ENCODE data around the gene KAT7.

KAT7 gene

GRCh38 chr17:49760296-49760695, 28.2 kb upstream of the KAT7 start:
- DNase-seq (ENCODE audit: insufficient read length, low spot score) (no peak), FAIRE-seq (no peak)

- DNase-seq (ENCODE audit: insufficient read length, low spot score) (no peak), FAIRE-seq (no peak)
These were observed 27.4 kb upstream of the KAT7 start for GRCh38 chr17:49760932-49761558.

GRCh38 chr17:49762151-49762941, 26.1 kb upstream of the KAT7 start:
- DNase-seq (ENCODE audit: insufficient read length, low spot score), result no peak
- no peak for FAIRE-seq

- FAIRE-seq (peak; percentile 99), DNase-seq (ENCODE audit: insufficient read length, low spot score) (peak; percentile 100)
These were observed 24.5 kb upstream of the KAT7 start, which contains the start of gene FAM117A for GRCh38 chr17:49763735-49764558. TSS of gene FAM117A (minus strand) at chr17:49764131. CDS start at chr17:49764087, 44 bp downstream.

GRCh38 chr17:49764559-49765180, 23.8 kb upstream of the KAT7 start:
- DNase-seq (ENCODE audit: insufficient read length, low spot score) (no peak), FAIRE-seq (no peak)

- no peak for FAIRE-seq
- no peak for DNase-seq (ENCODE audit: insufficient read length, low spot score)
These were observed 21.5 kb upstream of the KAT7 start for GRCh38 chr17:49766918-49767530.

- no peak for FAIRE-seq
- no peak for DNase-seq (ENCODE audit: insufficient read length, low spot score)
These were observed 12.8 kb upstream of the KAT7 start for GRCh38 chr17:49775546-49776260.

GRCh38 chr17:49776551-49777300, 11.8 kb upstream of the KAT7 start:
- FAIRE-seq (no peak), DNase-seq (ENCODE audit: insufficient read length, low spot score) (no peak)

GRCh38 chr17:49777563-49777962, 10.9 kb upstream of the KAT7 start:
- FAIRE-seq (no peak), DNase-seq (ENCODE audit: insufficient read length, low spot score) (no peak)

- DNase-seq (ENCODE audit: insufficient read length, low spot score), result no peak
- no peak for FAIRE-seq
These were observed 9.2 kb upstream of the KAT7 start for GRCh38 chr17:49779156-49779738.

GRCh38 chr17:49779739-49780231, 8.7 kb upstream of the KAT7 start:
- FAIRE-seq (peak; percentile 96), DNase-seq (ENCODE audit: insufficient read length, low spot score) (peak; percentile 70)

GRCh38 chr17:49783071-49783715, 5.3 kb upstream of the KAT7 start:
- FAIRE-seq (no peak), DNase-seq (ENCODE audit: insufficient read length, low spot score) (no peak)

- no peak for FAIRE-seq
These were observed 4.7 kb upstream of the KAT7 start for GRCh38 chr17:49783791-49784190.

GRCh38 chr17:49784636-49785035, 3.8 kb upstream of the KAT7 start:
- no peak for FAIRE-seq
- DNase-seq (ENCODE audit: insufficient read length, low spot score), result no peak

More at GRCh38 chr17:49783791-49784190, 4.7 kb upstream of the KAT7 start:
- no peak for DNase-seq (ENCODE audit: insufficient read length, low spot score)

- DNase-seq (ENCODE audit: insufficient read length, low spot score) (no peak), FAIRE-seq (no peak)
These were observed 500 bp upstream of the KAT7 start for GRCh38 chr17:49787884-49788477.

GRCh38 chr17:49789243-49789578, 730 bp downstream of the KAT7 start:
- FAIRE-seq (no peak), DNase-seq (ENCODE audit: insufficient read length, low spot score) (no peak)

GRCh38 chr17:49793309-49793708, 4.8 kb downstream of the KAT7 start:
- FAIRE-seq, result no peak
- no peak for DNase-seq (ENCODE audit: insufficient read length, low spot score)

- FAIRE-seq, result peak; percentile 23
- no peak for DNase-seq (ENCODE audit: insufficient read length, low spot score)
These were observed 6.9 kb downstream of the KAT7 start for GRCh38 chr17:49795372-49795771.
